Stimulated activated CD8-positive, alpha-beta memory T cell treated with anti-CD3 and anti-CD28 coated beads, Interleukin-12 subunit alpha, Interleukin-12 subunit beta, amount 100 ng/mL, for 24 hours (primary cell): ENCODE data around the gene GGT1.
"Not testable (repeated sequence)": the region's sequence is repeated elsewhere in the genome, so short reads cannot be mapped to it uniquely, and the experiment has no call there.

Experiments
- DNase-seq: peaks from one replicate; pipeline ENCODE4 v3.0.0-alpha.2; 2020; ENCODE audit errors: extremely low read depth

Gene GGT1

GRCh38 chr22:24602847-24603769, at the start of gene GGT1:
GGT1 (plus strand) TSS chr22:24603193; CDS start chr22:24611082, 7,889 bp downstream.
- DNase-seq: not testable (repeated sequence)

GRCh38 chr22:24553597-24554312, 49.2 kb upstream of the GGT1 start:
- DNase-seq: no peak

GRCh38 chr22:24554313-24555164, 48.5 kb upstream of the GGT1 start, which contains the start of gene GUCD1:
GUCD1 (minus strand) TSS chr22:24555138; CDS start chr22:24554991, 147 bp downstream.
- DNase-seq: no peak

GRCh38 chr22:24555165-24556039, 47.6 kb upstream of the GGT1 start, which contains the start of gene SNRPD3:
SNRPD3 (plus strand) TSS chr22:24555999; CDS start chr22:24557675, 1,676 bp downstream.
- DNase-seq: peak; percentile 99

- no peak for DNase-seq
Observed at GRCh38 chr22:24559471-24559870, 43.5 kb upstream of the GGT1 start.

GRCh38 chr22:24563246-24563645, 39.7 kb upstream of the GGT1 start:
- no peak for DNase-seq

- no peak for DNase-seq
Observed at GRCh38 chr22:24564376-24565058, 38.5 kb upstream of the GGT1 start.

- DNase-seq: no peak
Observed at GRCh38 chr22:24565077-24565476, 37.9 kb upstream of the GGT1 start.

GRCh38 chr22:24566899-24567511, 36.0 kb upstream of the GGT1 start:
- no peak for DNase-seq

- DNase-seq: no peak
Observed at GRCh38 chr22:24567668-24568067, 35.3 kb upstream of the GGT1 start.

GRCh38 chr22:24571266-24571665, 31.7 kb upstream of the GGT1 start:
- no peak for DNase-seq

- no peak for DNase-seq
Observed at GRCh38 chr22:24576778-24577177, 26.2 kb upstream of the GGT1 start.

GRCh38 chr22:24578355-24579257, 24.4 kb upstream of the GGT1 start:
- no peak for DNase-seq

- no peak for DNase-seq
Observed at GRCh38 chr22:24579258-24579601, 23.8 kb upstream of the GGT1 start.

- DNase-seq: no peak
Observed at GRCh38 chr22:24580276-24580675, 22.7 kb upstream of the GGT1 start.

GRCh38 chr22:24582056-24582814, 20.8 kb upstream of the GGT1 start:
- no peak for DNase-seq

- DNase-seq: no peak
Observed at GRCh38 chr22:24583221-24584165, 19.5 kb upstream of the GGT1 start.
